ENCODE measurements around the gene ADORA1.

Gene ADORA1

GRCh38 chr1:203121186-203122015, 6.1 kb upstream of the ADORA1 start:
- DNase-seq (ENCODE audit: low read depth): no peak

GRCh38 chr1:203122159-203122558, 5.4 kb upstream of the ADORA1 start:
- no peak for DNase-seq (ENCODE audit: low read depth)

GRCh38 chr1:203124011-203124410, 3.5 kb upstream of the ADORA1 start:
- DNase-seq (ENCODE audit: low read depth): no peak

- no peak for DNase-seq (ENCODE audit: low read depth)
Measured at GRCh38 chr1:203124546-203125317, 2.8 kb upstream of the ADORA1 start.

- DNase-seq (ENCODE audit: low read depth): no peak
Measured at GRCh38 chr1:203126151-203126865, 1.2 kb upstream of the ADORA1 start.

GRCh38 chr1:203126866-203127665, 460 bp upstream of the ADORA1 start:
- DNase-seq (ENCODE audit: low read depth): no peak

GRCh38 chr1:203128431-203128715, 847 bp downstream of the ADORA1 start:
- DNase-seq (ENCODE audit: low read depth): no peak

GRCh38 chr1:203128716-203129500, 1.4 kb downstream of the ADORA1 start:
- no peak for DNase-seq (ENCODE audit: low read depth)

- DNase-seq (ENCODE audit: low read depth): no peak
Measured at GRCh38 chr1:203129501-203130231, 2.1 kb downstream of the ADORA1 start.

- DNase-seq (ENCODE audit: low read depth): no peak
Measured at GRCh38 chr1:203130358-203130985, 2.9 kb downstream of the ADORA1 start.

GRCh38 chr1:203131548-203132200, 4.1 kb downstream of the ADORA1 start:
- DNase-seq (ENCODE audit: low read depth): no peak

GRCh38 chr1:203133970-203134725, 6.6 kb downstream of the ADORA1 start:
- DNase-seq (ENCODE audit: low read depth): no peak

GRCh38 chr1:203135636-203136305, 8.2 kb downstream of the ADORA1 start:
- DNase-seq (ENCODE audit: low read depth): no peak

GRCh38 chr1:203136409-203137042, 9.0 kb downstream of the ADORA1 start:
- no peak for DNase-seq (ENCODE audit: low read depth)

- no peak for DNase-seq (ENCODE audit: low read depth)
Measured at GRCh38 chr1:203137324-203137723, 9.8 kb downstream of the ADORA1 start.

GRCh38 chr1:203138066-203138465, 10.5 kb downstream of the ADORA1 start:
- DNase-seq (ENCODE audit: low read depth): no peak

GRCh38 chr1:203139976-203140475, 12.5 kb downstream of the ADORA1 start:
- DNase-seq (ENCODE audit: low read depth): no peak

Measured in stimulated activated CD8-positive, alpha-beta memory T cell treated with anti-CD3 and anti-CD28 coated beads, Interleukin-15, amount 100 ng/mL, for 1 hour (primary cell).